Measurements from ENCODE around the gene APAF1.
A peak's percentile ranks its signal among the peaks of the same experiment; 100 is the strongest.

Gene APAF1

GRCh38 chr12:98635657-98636323, 9.3 kb upstream of the APAF1 start (continued):
- TF ChIP-seq ZNF362 (tag by site-specific recombination; IDR thresholded peaks at IDR 0.05) (peak; percentile 80), INSM2 (tag by site-specific recombination; IDR thresholded peaks at IDR 0.05) (peak; percentile 49; the same call in 1 of the 2 replicates), ZBTB49 (tag by site-specific recombination; IDR thresholded peaks at IDR 0.05; ENCODE audit: low read depth) (no peak), AEBP2 (tag by site-specific recombination; IDR thresholded peaks at IDR 0.05; ENCODE audit: borderline replicate concordance) (no peak), ZNF518A (tag by site-specific recombination; conservative IDR thresholded peaks at IDR 0.05; ENCODE audit: low read depth) (0 out of 2 replicates have a peak, but pooled peaks have one; percentile 20), SCRT2 (tag by site-specific recombination; IDR thresholded peaks at IDR 0.05) (peak; percentile 17; the same call in 1 of the 2 replicates), IKZF3 (tag by site-specific recombination; IDR thresholded peaks at IDR 0.05) (0 out of 2 replicates have a peak, but pooled peaks have one; percentile 31), ZNF629 (tag by site-specific recombination; IDR thresholded peaks at IDR 0.05) (peak; percentile 79), GFI1B (tag by site-specific recombination; IDR thresholded peaks at IDR 0.05) (peak; percentile 98), ZNF366 (tag by site-specific recombination; conservative IDR thresholded peaks at IDR 0.05) (peak; percentile 80), ZNF488 (tag by site-specific recombination; IDR thresholded peaks at IDR 0.05) (no peak), ZNF639 (tag by site-specific recombination; IDR thresholded peaks at IDR 0.05) (0 out of 2 replicates have a peak, but pooled peaks have one; percentile 54), SP7 (tag by site-specific recombination; IDR thresholded peaks at IDR 0.05) (peak; percentile 78), ZXDB (tag by site-specific recombination; IDR thresholded peaks at IDR 0.05) (0 out of 2 replicates have a peak, but pooled peaks have one; percentile 43), PRDM10 (tag by site-specific recombination; IDR thresholded peaks at IDR 0.05) (0 out of 2 replicates have a peak, but pooled peaks have one; percentile 24), KLF8 (tag by site-specific recombination; IDR thresholded peaks at IDR 0.05) (peak; percentile 68), PBX3 (CRISPR knock-in tag; IDR thresholded peaks at IDR 0.05) (no peak), BCL11A (tag by site-specific recombination; IDR thresholded peaks at IDR 0.05; ENCODE audit: low read depth) (peak; percentile 61)
